Kidney (tissue), 14 donors: ENCODE measurements around the gene GPRASP1. TPM values are rescaled to one million over a fixed set of nuclear protein-coding genes. Genes with fewer than 3 reads are reported as not detected.

Source experiments
- DNase-seq, 5 donors: peaks; one replicate each; pipeline ENCODE4 v3.0.0-alpha.2; 2013 to 2020
- FAIRE-seq: peaks from 2 replicates; lab custom pipeline; 2012; peaks lifted over from hg19 to GRCh38; lab: Jason Lieb, UNC
- H3K27ac ChIP-seq, 2 donors: one replicate each; pipeline ENCODE4 v1.7.0; 2013; ENCODE audit warnings: low read depth in 2 of 2, low read length in 2 of 2, inconsistent platforms in 1 of 2
- H3K27me3 ChIP-seq: one replicate; pipeline ENCODE4 v1.7.1; 2013; ENCODE audit warnings: low read length, inconsistent platforms; ENCODE audit not compliant: control insufficient read depth, insufficient read depth
- H3K36me3 ChIP-seq, 3 donors: one replicate each; pipeline versions ENCODE4 v1.7.0 to v1.7.1; 2013; ENCODE audit warnings: low read length in 3 of 3, control low read depth in 1 of 3, inconsistent platforms in 1 of 3; ENCODE audit not compliant: insufficient read depth in 3 of 3, control insufficient read depth in 2 of 3
- H3K4me1 ChIP-seq, 3 donors: one replicate each; pipeline versions ENCODE4 v1.7.0 to v1.7.1; 2013; ENCODE audit warnings: low read length in 3 of 3, inconsistent platforms in 1 of 3, low read depth in 1 of 3; ENCODE audit not compliant: control insufficient read depth in 2 of 3, insufficient read depth in 2 of 3
- H3K4me3 ChIP-seq, 3 donors: one replicate each; pipeline versions ENCODE4 v1.7.0 to v1.8.1; 2013; ENCODE audit warnings: low read length in 3 of 3, control low read depth in 1 of 3, inconsistent platforms in 1 of 3
- H3K9ac ChIP-seq, 3 donors: one replicate each; pipeline versions ENCODE4 v1.7.0 to v1.7.1; 2013; ENCODE audit warnings: low read length in 3 of 3, control low read depth in 1 of 3, inconsistent platforms in 1 of 3
- H3K9me3 ChIP-seq, 3 donors: one replicate each; pipeline versions ENCODE4 v1.7.0 to v1.7.1; 2013; ENCODE audit warnings: low read length in 3 of 3, control low read depth in 1 of 3, inconsistent platforms in 1 of 3; ENCODE audit not compliant: control insufficient read depth in 2 of 3, insufficient read depth in 1 of 3
- CTCF ChIP-seq: IDR thresholded peaks from 3 replicates; pipeline ENCODE4 v1.5.1; 2012; ENCODE audit warnings: mild to moderate bottlenecking, moderate library complexity, borderline replicate concordance; ENCODE audit not compliant: insufficient read depth; ENCODE audit errors: extremely low read depth
- intact Hi-C: fragments of 100-400 bp; cut with DNase I; formaldehyde crosslinking; loops from one replicate; pipeline ENCODE4 v1.11.1; 2022
- polyA plus RNA-seq: library from polyadenylated mRNA; stranded (reverse); fragments of 350-450 nt; fragmentation: Illumina TruSeq; extraction: RNeasy Lipid Tissue Mini Kit (QIAGEN cat#74804); gene quantifications from one replicate; pipeline ENCODE4 v1.2.3, GENCODE V29; 2014; ENCODE audit warnings: low read depth, low replicate concordance; ENCODE audit not compliant: insufficient read depth
- total RNA-seq: library from RNA; stranded (reverse); fragmentation: NEBNext Ultra II Directional; extraction: Animal tissue kit (Norgen Biotek cat#: 25700); gene quantifications from one replicate; pipeline ENCODE4 v1.2.1, GENCODE V29; 2021
- donor health status: control.
- donor health status: control.
- donor health status: control.
- donor health status: control.
- donor health status: control.
- donor health status: DM: yes; HTN: yes; CAD: no.
- donor health status: Normal renal cell carcinoma (clear cell type).

GPRASP1 gene
- total and polyA plus RNA-seq, 2 donors from 2014 or later = 4.8 to 8.1 TPM

GRCh38 chrX:102694749-102695148 lies 43.5 kb downstream of the GPRASP1 start:
- Histone ChIP-seq H3K27me3 (no peaks in the 10 kb centered on the region), H3K4me1 (no peaks in the 10 kb centered on the region), H3K9ac (no peak overlapping the region), H3K36me3 (no peaks in the 10 kb centered on the region), H3K27ac (no peak overlapping the region), H3K9me3 (no peaks in the 10 kb centered on the region), H3K4me3 (no peak overlapping the region)
- no peak for DNase-seq
- intact Hi-C loops = no loop called here
- no peak for TF ChIP-seq CTCF
- no peak for FAIRE-seq

GRCh38 chrX:102696306-102696705 lies 45.0 kb downstream of the GPRASP1 start:
- Histone ChIP-seq H3K9ac (no peak overlapping the region), H3K4me3 (no peak overlapping the region), H3K4me1 (no peaks in the 10 kb centered on the region), H3K36me3 (no peaks in the 10 kb centered on the region), H3K27ac (no peak overlapping the region), H3K27me3 (no peaks in the 10 kb centered on the region), H3K9me3 (no peaks in the 10 kb centered on the region)
- DNase-seq (no peak), FAIRE-seq (no peak)
- intact Hi-C loops = no loop called here
- TF ChIP-seq CTCF = no peak

- intact Hi-C loops = no loop called here
- Histone ChIP-seq H3K4me1 (no peaks in the 10 kb centered on the region), H3K27ac (no peak overlapping the region), H3K9ac (no peak overlapping the region), H3K9me3 (no peaks in the 10 kb centered on the region), H3K27me3 (no peaks in the 10 kb centered on the region), H3K36me3 (no peaks in the 10 kb centered on the region), H3K4me3 (no peak overlapping the region)
- FAIRE-seq (peak; percentile 8), DNase-seq (peak in 1 of 5 donors; percentile 34)
- no peak for TF ChIP-seq CTCF
Measured at GRCh38 chrX:102697494-102697893, 46.2 kb downstream of the GPRASP1 start.

Other genes starting within 250 kb of the GPRASP1 start
- gene NXF2B, start 211.5 kb upstream of the GPRASP1 start, total RNA-seq = 0.25 TPM
- gene NXF2B, start 211.5 kb upstream of the GPRASP1 start, polyA plus RNA-seq = not detected
- not detected for gene TCP11X2, start 179.7 kb upstream of the GPRASP1 start, total RNA-seq
- gene TCP11X2, start 179.7 kb upstream of the GPRASP1 start, polyA plus RNA-seq = not detected
- not detected for gene TMSB15A, start 134.7 kb upstream of the GPRASP1 start, total RNA-seq
- gene TMSB15A, start 134.7 kb upstream of the GPRASP1 start, polyA plus RNA-seq = 1.8 TPM
- 15.2 TPM for gene ARMCX5, start 52.0 kb upstream of the GPRASP1 start, total RNA-seq
- gene ARMCX5, start 52.0 kb upstream of the GPRASP1 start, polyA plus RNA-seq = 8.3 TPM
- 11.4 TPM for gene GPRASP2, start 61.0 kb downstream of the GPRASP1 start, total RNA-seq
- gene GPRASP2, start 61.0 kb downstream of the GPRASP1 start, polyA plus RNA-seq = 12.4 TPM
- 4.5 TPM for gene GPRASP3, start 69.3 kb downstream of the GPRASP1 start, total RNA-seq
- gene GPRASP3, start 69.3 kb downstream of the GPRASP1 start, polyA plus RNA-seq = 4.3 TPM